Measurements from ENCODE around the gene RNF207.

Gene RNF207

DNA sequence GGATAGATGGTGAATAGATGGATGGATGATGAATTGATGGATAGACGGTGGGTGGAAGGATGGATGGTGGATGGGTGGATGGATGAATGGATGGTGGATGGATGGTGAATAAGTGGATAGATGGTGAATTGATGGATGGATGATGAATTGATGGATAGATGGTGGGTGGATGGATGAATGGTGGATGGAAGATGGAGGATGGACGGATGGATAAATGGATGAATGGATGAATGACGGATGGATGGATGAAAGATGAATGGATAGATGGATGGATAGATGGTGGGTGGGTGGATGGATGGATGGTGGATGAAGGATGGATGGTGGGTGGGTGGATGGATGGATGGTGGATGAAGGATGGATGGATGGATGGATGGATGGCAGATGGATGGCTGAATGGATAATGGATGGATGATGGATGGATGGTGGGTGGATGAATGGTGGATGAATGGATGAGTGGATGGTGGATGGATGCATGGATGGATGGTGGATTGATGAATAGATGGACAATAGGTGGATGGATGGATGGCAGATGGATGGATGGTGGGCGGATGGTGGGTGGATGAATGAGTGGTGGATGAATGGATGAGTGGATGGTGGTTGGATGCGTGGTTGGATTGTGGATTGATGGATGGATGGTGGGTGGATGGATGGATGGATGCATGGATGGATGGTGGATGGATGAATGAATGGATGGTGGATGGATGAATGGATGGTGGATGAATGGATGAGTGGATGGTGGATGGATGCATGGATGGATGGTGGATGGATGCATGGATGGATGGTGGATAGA, 31.1 kb upstream of the RNF207 start:
- in situ Hi-C loops (cut with MboI; ENCODE audit: low sequenced_read_pairs), result no loop called here

DNA sequence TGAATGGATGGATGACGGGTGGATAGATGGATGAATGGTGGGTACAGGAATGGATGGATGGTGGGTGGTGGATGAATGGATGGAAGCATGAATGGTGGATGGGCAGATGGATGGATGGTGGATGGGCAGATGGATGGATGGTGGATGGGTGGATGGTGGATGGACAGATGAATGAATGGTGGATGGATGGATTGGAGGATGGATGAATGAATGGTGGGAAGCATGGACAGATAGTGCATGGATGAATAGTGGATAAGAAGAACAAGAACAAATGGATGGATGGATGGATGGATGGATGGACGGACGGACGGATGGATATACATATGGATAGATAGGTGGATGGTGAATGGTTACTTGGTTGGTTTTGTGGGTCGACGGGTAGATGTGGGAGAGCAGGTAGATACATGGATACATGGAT, 30.5 kb upstream of the RNF207 start:
- in situ Hi-C loops (cut with MboI; ENCODE audit: low sequenced_read_pairs), result no loop called here

DNA sequence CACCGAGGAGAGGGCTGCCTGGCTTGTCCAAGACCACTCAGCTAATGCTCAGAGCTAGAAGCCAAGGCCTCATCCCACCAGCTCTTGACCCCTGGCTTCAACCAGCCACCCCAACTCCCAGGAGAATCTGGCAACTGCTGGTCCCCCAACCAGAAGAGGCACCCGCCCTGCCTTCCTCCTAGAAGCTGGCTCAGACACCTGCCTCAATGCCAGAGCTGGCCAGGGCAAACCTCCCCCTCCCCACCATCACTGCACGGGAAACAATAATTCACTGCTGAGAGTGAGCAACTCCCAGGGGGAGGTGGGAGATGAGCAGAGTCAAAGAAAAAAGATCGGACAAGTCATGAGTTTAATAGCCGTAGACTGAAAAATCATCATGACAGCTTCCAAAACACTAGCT, 29.1 kb upstream of the RNF207 start:
- in situ Hi-C loops (cut with MboI; ENCODE audit: low sequenced_read_pairs), result no loop called here

DNA sequence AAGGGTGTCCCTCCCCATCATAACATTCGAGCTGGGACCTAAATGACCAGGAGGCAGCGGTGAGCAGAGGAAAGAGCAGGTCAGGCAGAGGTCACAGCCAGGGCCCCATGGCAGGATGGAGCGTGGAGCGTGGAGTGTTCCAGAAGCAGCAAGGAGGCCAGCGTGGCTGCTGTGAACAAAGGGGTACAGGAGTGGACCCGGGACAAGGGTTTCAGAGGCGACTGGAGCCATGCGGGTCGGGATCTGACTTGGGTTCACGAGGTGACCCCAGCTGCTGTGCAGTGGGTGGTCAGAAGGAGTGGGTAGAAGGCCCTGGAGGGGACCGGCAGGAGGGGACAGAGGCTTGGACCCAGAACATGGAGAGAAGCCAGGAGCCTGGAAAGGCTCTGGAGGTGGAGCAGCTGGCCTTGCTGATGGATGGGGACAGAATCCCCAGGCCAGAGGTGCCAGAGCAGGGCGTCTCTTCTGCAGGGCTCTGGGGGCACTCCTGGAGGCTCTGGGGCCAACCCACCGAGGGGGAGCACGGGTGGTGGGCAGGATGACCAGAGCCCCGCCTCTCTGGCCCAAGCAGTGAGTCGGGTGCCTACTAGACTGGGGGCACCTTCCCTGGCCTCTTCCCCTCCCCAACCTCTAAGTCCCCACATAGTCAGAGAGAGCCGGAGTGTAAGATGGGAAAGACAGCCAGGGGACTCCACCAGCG, 28.1 kb upstream of the RNF207 start:
- in situ Hi-C loops (cut with MboI; ENCODE audit: low sequenced_read_pairs), result no loop called here

- in situ Hi-C loops (cut with MboI; ENCODE audit: low sequenced_read_pairs), result no loop called here
Measured at GRCh38 chr1:6178751-6179563, 27.0 kb upstream of the RNF207 start.

GRCh38 chr1:6179564-6180175, 26.2 kb upstream of the RNF207 start:
- in situ Hi-C loops (cut with MboI; ENCODE audit: low sequenced_read_pairs), result loop anchor here (10.0 kb wide), 1 partner anchor 65 kb away; no protein-coding TSS in a partner anchor

GRCh38 chr1:6180268-6180706, 25.6 kb upstream of the RNF207 start, which contains the start of gene CHD5:
CHD5 (minus strand) TSS chr1:6180321; CDS start chr1:6180023, 298 bp downstream.
- in situ Hi-C loops (cut with MboI; ENCODE audit: low sequenced_read_pairs), result loop anchor here (10.0 kb wide), 1 partner anchor 65 kb away; no protein-coding TSS in a partner anchor

GRCh38 chr1:6180707-6181311, 25.1 kb upstream of the RNF207 start:
- in situ Hi-C loops (cut with MboI; ENCODE audit: low sequenced_read_pairs), result loop anchor here (10.0 kb wide), 1 partner anchor 66 kb away; no protein-coding TSS in a partner anchor

DNA sequence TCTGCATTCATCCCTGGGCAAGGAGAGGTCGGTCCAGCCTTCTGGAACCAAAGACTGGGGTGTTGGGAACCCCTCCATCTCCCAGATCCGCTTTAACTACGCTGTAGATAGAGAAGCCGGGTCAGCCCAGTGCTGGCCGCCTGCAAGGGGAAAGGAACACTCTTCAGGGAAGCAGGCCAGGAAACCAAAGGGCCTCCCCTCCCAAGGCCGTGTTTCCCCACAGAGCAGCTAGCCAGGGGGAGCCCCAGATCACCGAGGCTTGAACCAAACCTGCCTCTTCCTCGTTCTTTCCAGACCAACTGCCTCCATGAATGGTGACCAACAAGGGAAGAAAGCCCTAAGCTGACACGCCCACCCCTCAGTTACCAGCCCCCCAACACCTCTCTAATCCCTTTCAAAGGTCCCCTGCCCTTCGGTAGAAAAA, 24.6 kb upstream of the RNF207 start:
- in situ Hi-C loops (cut with MboI; ENCODE audit: low sequenced_read_pairs), result loop anchor here (10.0 kb wide), 1 partner anchor 67 kb away; no protein-coding TSS in a partner anchor

DNA sequence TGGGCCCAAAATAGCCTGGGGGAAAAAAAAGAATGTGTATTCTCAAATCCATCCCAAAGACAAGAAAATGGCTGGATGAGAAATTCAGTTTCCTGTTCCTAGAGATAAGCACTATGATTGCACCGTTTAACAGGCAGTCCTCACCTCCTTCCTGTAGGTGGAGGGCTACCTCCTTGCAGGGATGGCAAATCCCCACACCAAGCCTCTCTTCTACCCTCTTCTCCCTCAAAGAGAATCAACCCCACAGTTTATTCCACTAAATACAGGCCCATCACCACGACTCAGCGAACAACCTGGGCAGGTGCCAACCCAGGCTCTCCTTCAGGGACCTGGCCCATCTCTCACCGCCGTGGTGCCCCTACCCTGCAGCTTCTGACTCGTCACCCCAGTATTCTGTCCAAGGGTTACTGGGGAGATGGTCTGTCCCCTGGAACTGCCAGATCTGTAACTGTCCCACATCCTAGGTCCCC, 22.4 kb upstream of the RNF207 start:
- in situ Hi-C loops (cut with MboI; ENCODE audit: low sequenced_read_pairs), result loop anchor here (10.0 kb wide), 1 partner anchor 69 kb away; no protein-coding TSS in a partner anchor

- in situ Hi-C loops (cut with MboI; ENCODE audit: low sequenced_read_pairs), result loop anchor here (10.0 kb wide), 1 partner anchor 69 kb away; no protein-coding TSS in a partner anchor
Measured at GRCh38 chr1:6184083-6184783, 21.7 kb upstream of the RNF207 start.

- in situ Hi-C loops (cut with MboI; ENCODE audit: low sequenced_read_pairs), result loop anchor here (10.0 kb wide), 1 partner anchor 70 kb away; no protein-coding TSS in a partner anchor
Measured at GRCh38 chr1:6185151-6185550, 20.8 kb upstream of the RNF207 start.

DNA sequence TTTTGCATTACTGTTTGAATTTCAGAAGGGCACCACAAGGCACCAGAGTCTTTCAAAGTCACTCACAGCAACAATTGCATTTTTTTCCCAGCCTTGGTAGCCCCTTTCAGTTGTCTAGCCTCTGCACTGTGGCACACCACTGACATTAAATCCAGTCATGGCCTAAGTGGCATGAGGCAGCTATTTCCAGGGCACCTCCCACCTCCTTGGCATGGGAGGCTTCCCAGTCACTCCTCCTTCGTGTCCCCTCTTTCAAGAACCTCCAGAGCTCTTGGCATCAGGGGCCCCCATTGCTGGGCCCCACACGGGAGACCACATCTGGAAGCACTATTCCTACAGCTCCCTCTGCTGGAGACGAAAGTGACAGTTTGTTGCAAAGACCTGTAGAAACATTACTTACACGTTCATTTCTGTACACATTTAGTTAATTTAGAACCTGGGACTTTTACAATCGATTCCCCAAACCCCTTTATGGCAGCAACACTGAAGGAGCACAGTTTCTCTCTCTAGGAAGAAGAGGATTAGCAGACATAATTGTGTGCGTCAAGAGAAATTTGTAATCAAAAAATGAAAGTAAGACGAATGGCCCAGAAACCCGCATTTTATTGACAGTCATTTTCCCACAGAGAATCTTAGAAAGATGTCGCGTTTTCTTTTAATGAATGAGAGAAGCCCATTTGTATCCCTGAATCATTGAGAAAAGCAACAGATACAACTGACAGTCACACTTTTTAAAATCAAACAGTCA, 20.1 kb upstream of the RNF207 start:
- in situ Hi-C loops (cut with MboI; ENCODE audit: low sequenced_read_pairs), result loop anchor here (10.0 kb wide), 1 partner anchor 71 kb away; no protein-coding TSS in a partner anchor

DNA sequence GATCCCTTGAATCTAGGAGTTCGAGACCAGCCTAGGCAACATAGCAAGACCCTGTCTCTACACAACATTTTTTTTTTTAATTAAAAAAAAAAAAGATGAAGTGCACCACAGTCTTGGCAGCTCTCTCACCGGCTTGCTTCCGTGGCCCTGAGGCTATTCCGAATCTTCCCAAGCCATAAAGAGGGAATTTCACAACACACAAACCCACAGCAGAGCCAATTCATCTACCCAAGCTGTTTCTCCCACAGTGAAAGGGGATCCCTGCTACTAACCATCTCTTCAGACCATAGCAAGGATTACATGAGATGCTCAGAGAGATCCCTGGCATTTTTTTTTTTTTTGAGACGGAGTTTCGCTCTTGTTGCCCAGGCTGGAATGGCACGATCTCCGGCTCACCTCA, 17.5 kb upstream of the RNF207 start:
- in situ Hi-C loops (cut with MboI; ENCODE audit: low sequenced_read_pairs), result loop anchor here (10.0 kb wide), 1 partner anchor 74 kb away; no protein-coding TSS in a partner anchor

GRCh38 chr1:6191968-6192367, 14.0 kb upstream of the RNF207 start:
- in situ Hi-C loops (cut with MboI; ENCODE audit: low sequenced_read_pairs), result no loop called here

DNA sequence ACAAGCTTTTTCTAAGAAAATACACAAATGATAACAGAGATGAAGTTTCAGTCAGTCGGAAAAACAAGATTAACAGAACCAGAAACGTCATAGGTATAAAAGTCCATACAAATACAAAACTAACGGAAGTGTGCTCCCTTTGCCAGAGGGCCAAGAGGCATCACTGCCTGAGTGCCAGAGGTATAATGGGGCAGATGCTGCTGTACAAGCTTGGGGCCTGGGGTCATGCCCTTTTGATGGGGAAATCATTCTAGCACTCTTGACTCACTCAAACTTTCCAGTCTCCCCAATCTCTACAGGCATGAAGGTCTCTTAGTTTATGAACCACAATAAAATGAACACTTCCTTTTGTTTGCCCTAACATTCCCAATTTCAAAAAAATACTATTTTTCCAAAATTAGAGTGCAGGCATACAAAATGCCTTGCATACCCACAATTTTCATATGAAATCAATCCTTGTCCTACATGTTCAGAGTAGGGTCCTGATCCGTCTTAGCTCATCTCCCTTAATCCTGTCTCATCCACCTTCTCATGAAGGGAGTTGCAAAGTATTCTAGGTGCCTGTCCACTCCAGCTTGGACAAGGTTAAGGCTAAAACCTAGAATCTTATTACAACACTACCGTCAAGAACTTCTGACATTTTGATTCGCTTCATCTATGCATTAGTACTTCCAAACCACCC, 8.0 kb upstream of the RNF207 start:
- in situ Hi-C loops (cut with MboI; ENCODE audit: low sequenced_read_pairs), result no loop called here

DNA sequence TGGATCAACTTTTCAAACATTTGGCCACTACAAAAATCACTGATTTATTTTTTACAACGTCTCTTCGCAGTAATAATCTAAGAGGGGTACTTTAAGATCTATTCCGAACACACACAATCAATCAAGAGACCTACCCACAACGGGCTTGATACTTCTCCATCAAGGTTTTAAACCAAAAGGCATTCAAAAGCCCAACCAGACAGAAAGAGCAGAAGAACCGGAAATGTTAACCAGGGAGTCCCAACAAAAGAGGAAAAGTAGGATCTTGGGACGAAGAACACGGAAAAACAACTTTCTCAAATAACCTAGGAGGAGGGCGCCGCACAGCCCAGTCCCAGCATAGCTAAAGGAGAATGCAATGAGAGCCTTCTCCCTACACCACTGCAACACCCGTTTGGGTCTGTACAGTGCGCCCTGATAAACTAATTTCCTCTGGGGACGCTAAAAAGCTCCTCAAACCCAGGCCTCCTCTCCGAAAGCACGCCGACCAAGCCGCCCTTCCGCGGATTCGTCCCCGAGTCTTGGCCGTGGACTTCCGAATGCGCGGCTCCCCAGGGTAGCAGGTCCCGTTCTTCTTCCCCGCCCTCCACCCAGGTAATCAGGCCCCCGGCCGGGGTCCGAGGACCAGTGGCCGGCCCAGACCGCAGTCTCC, 7.1 kb upstream of the RNF207 start:
- in situ Hi-C loops (cut with MboI; ENCODE audit: low sequenced_read_pairs), result no loop called here

All from HL-60/S4 (cell line).